Tibial artery (tissue), 4 donors: ENCODE data around the gene PYGB.
A peak's percentile ranks its signal among the peaks of the same experiment; 100 is the strongest.

Experiments
- DNase-seq, 2 donors: peaks; one replicate each; pipeline ENCODE4 v3.0.0-alpha.2; 2019
- H3K27ac ChIP-seq, 2 donors: fragments of 200-600 bp; sonication (generic) in 1 of 2; 1 replicate in 1 of 2; 2 replicates in 1 of 2; pipeline ENCODE4 v1.5.1; 2018 to 2019; ENCODE audit warnings: mild to moderate bottlenecking in 1 of 2
- H3K27me3 ChIP-seq, 2 donors: fragments of 200-600 bp; sonication (generic) in 1 of 2; one replicate each; pipeline versions ENCODE4 v1.5.1 to v1.6.0; 2016 to 2019
- H3K36me3 ChIP-seq, 3 donors: fragments of 200-600 bp; sonication (generic) in 2 of 3; one replicate each; pipeline ENCODE4 v1.5.1; 2016 to 2019; ENCODE audit warnings: mild to moderate bottlenecking in 2 of 3
- H3K4me1 ChIP-seq, 4 donors: fragments of 200-600 bp; sonication (generic) in 2 of 4; 1 replicate in 3 of 4; 2 replicates in 1 of 4; pipeline ENCODE4 v1.5.1; 2016 to 2019
- H3K4me3 ChIP-seq, 2 donors: fragments of 200-600 bp; sonication (generic) in 1 of 2; 1 replicate in 1 of 2; 2 replicates in 1 of 2; pipeline ENCODE4 v1.5.1; 2018 to 2019; ENCODE audit warnings: mild to moderate bottlenecking in 2 of 2
- H3K9me3 ChIP-seq, 3 donors: fragments of 200-600 bp; sonication (generic) in 1 of 3; one replicate each; pipeline ENCODE4 v1.5.1; 2016 to 2019
- CTCF ChIP-seq, 2 experiments: fragments of 200-600 bp in 1 of 2; fragments of 450-650 bp in 1 of 2; IDR thresholded peaks; one replicate each; pipeline ENCODE4 v1.5.1; 2017 to 2019; ENCODE audit warnings: antibody characterized with exemption in 2 of 2, mild to moderate bottlenecking in 1 of 2, moderate library complexity in 1 of 2
- intact Hi-C: fragments of 100-400 bp; cut with DNase I; formaldehyde crosslinking; loops from one replicate; pipeline ENCODE4 v1.15.0; 2023; ENCODE audit warnings: low total_unique reads

The PYGB gene

DNA sequence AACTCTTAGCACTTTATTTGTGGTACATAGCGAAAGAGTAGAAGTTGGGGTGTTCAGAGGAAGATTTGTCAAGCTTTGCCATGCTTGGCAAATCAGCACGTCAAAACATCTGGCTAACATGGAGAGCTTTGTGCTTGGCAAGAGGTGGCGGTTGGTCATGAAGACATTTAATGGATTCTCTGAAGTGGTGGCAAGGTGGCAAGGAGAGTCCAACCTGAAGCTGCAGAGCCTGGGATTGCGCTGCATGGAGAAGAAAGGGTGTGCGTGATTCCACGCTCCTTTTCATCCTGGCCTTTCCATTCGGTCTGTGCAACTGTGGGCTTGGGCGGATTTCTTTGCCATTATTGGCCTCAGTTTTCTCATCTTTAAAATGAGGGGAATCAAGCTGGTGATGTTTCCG, 3.1 kb downstream of the PYGB start:
- Histone ChIP-seq H3K4me1 (peaks cover 4 to 75% (median 64%) of the 10 kb centered on the region in 4 donors), H3K9me3 (no peaks in the 10 kb centered on the region), H3K27me3 (no peaks in the 10 kb centered on the region), H3K36me3 (no peaks in the 10 kb centered on the region), H3K4me3 (peak overlapping the region; percentile 81 to 92), H3K27ac (peak overlapping the region in 1 of 2 donors; percentile 99)
- DNase-seq = no peak
- intact Hi-C loops = loop anchor here (5.0 to 10.0 kb wide), 2 partner anchors 194 to 256 kb away; partner anchors contain the start of genes ACSS1 and APMAP
- TF ChIP-seq CTCF (IDR thresholded peaks at IDR 0.05) = no peak

GRCh38 chr20:25251558-25251957, 3.7 kb downstream of the PYGB start:
- DNase-seq = peak in 1 of 2 donors; percentile 56
- TF ChIP-seq CTCF (IDR thresholded peaks at IDR 0.05) = no peak
- Histone ChIP-seq H3K9me3 (no peaks in the 10 kb centered on the region), H3K27ac (peak overlapping the region; percentile 10 to 99), H3K36me3 (no peaks in the 10 kb centered on the region), H3K4me1 (peaks cover 4 to 77% (median 65%) of the 10 kb centered on the region in 4 donors), H3K4me3 (no peak overlapping the region), H3K27me3 (no peaks in the 10 kb centered on the region)
- intact Hi-C loops = loop anchor here (5.0 to 10.0 kb wide), 2 partner anchors 194 to 257 kb away; partner anchors contain the start of genes ACSS1 and APMAP

- Histone ChIP-seq H3K27ac (peak overlapping the region; percentile 10 to 99), H3K27me3 (no peaks in the 10 kb centered on the region), H3K36me3 (no peaks in the 10 kb centered on the region), H3K4me3 (no peak overlapping the region), H3K4me1 (peaks cover 4 to 79% (median 66%) of the 10 kb centered on the region in 4 donors), H3K9me3 (no peaks in the 10 kb centered on the region)
- intact Hi-C loops = loop anchor here (5.0 to 10.0 kb wide), 2 partner anchors 195 to 257 kb away; partner anchors contain the start of genes ACSS1 and APMAP
- peak in 1 of 2 donors; percentile 57 for DNase-seq
- no peak for TF ChIP-seq CTCF (IDR thresholded peaks at IDR 0.05)
Measured at GRCh38 chr20:25252230-25252651, 4.4 kb downstream of the PYGB start.

- Histone ChIP-seq H3K4me3 (no peak overlapping the region), H3K27me3 (no peaks in the 10 kb centered on the region), H3K27ac (peak overlapping the region; percentile 10 to 99), H3K36me3 (no peaks in the 10 kb centered on the region), H3K9me3 (no peaks in the 10 kb centered on the region), H3K4me1 (peaks cover 4 to 85% (median 69%) of the 10 kb centered on the region in 4 donors)
- intact Hi-C loops = loop anchor here (5.0 to 10.0 kb wide), 2 partner anchors 196 to 258 kb away; partner anchors contain the start of genes ACSS1 and APMAP
- no peak for TF ChIP-seq CTCF (IDR thresholded peaks at IDR 0.05)
- peak in 1 of 2 donors; percentile 46 for DNase-seq
Measured at GRCh38 chr20:25252686-25253421, 5.0 kb downstream of the PYGB start.

DNA sequence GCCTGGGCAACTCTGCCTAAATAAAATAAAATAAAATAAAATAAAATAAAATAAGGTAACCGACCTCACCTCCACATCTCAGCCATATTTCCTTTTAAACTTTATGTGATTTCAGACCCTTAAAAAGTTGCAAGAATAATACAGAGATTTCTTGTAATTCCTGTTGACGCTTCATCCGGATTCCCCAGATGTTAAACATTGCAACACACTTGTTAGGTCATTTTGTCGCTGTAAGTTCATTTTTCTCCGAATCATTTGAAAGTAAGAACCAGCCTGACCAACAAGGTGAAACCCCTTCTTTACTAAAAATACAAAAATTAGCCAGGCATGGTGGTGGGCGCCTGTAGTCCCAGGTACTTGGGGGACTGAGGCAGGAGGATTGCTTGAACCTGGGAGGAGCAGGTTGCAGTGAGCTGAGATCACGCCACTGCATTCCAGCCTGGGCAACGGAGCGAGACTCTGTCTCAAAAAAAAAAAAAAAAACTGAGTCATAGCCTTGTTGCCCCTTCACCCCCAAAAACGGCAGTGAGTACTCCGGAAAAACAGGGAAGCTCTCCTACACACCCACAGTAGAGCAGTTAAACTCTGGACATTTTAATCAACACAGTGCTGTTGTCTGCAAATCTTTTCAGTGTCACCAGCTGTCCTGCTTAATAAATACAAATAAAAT, 5.9 kb downstream of the PYGB start:
- peak overlapping the region in 1 of 2 donors; percentile 2 for H3K27ac ChIP-seq
- TF ChIP-seq CTCF (IDR thresholded peaks at IDR 0.05) = no peak
- no peak for DNase-seq
- intact Hi-C loops = loop anchor here (5.0 to 10.0 kb wide), 2 partner anchors 196 to 259 kb away; partner anchors contain the start of genes ACSS1 and APMAP
- H3K4me1 ChIP-seq = peaks cover 4 to 88% (median 70%) of the 10 kb centered on the region in 4 donors
- H3K27me3 ChIP-seq = no peaks in the 10 kb centered on the region
- peaks cover 0 to under 1% (median 0%) of the 10 kb centered on the region in 3 donors for H3K36me3 ChIP-seq
- H3K4me3 ChIP-seq = no peak overlapping the region
- no peaks in the 10 kb centered on the region for H3K9me3 ChIP-seq
